Calu3 (cell line): ENCODE data around the gene IRAK1BP1. TPM values are rescaled to one million over a fixed set of nuclear protein-coding genes. Genes with fewer than 3 reads are reported as not detected.

Source experiments
- Bru-seq: library from RNA; stranded (reverse); fragments of 400-500 nt; gene quantifications from one replicate; lab custom pipeline; 2021; lab: Mats Ljungman, UMichigan
- BruChase-seq, 2 experiments: library from RNA; stranded (reverse); fragments of 400-500 nt; gene quantifications; one replicate each; lab custom pipeline; 2021; lab: Mats Ljungman, UMichigan
- BruUV-seq: library from RNA; stranded (reverse); fragments of 400-500 nt; replicated peaks from 2 replicates; lab custom pipeline; 2021; lab: Mats Ljungman, UMichigan
- CTCF ChIA-PET: fragments of 300-600 bp; sonication (Branson Sonifier 250); formaldehyde crosslinking; loops from one replicate; lab custom pipeline; 2022; ENCODE audit warnings: antibody characterized with exemption; lab: Charles Lee
- DNase-seq: peaks from one replicate; pipeline ENCODE4 v3.0.0; 2022
- H3K27ac Mint-ChIP-seq: one replicate; pipeline ENCODE4 v1.8.0; 2022; ENCODE audit warnings: mixed read lengths; ENCODE audit not compliant: unreplicated experiment
- H3K27me3 Mint-ChIP-seq: one replicate; pipeline ENCODE4 v1.8.0; 2022; ENCODE audit warnings: mixed read lengths; ENCODE audit not compliant: unreplicated experiment
- H3K36me3 Mint-ChIP-seq: one replicate; pipeline ENCODE4 v1.8.0; 2022; ENCODE audit warnings: mild to moderate bottlenecking, moderate library complexity, mixed read lengths; ENCODE audit not compliant: insufficient read depth, unreplicated experiment
- H3K4me1 Mint-ChIP-seq: one replicate; pipeline ENCODE4 v1.8.0; 2022; ENCODE audit warnings: mild to moderate bottlenecking, low read depth, mixed read lengths; ENCODE audit not compliant: unreplicated experiment
- H3K4me3 Mint-ChIP-seq: one replicate; pipeline ENCODE4 v1.8.0; 2022; ENCODE audit warnings: mild to moderate bottlenecking, low read depth, moderate library complexity, mixed read lengths; ENCODE audit not compliant: unreplicated experiment
- H3K9me3 Mint-ChIP-seq: one replicate; pipeline ENCODE4 v1.8.0; 2022; ENCODE audit warnings: low read depth, mixed read lengths; ENCODE audit not compliant: unreplicated experiment
- intact Hi-C: fragments of 100-400 bp; cut with micrococcal nuclease; formaldehyde crosslinking; loops from one replicate; pipeline ENCODE4 v1.10.0; 2022; ENCODE audit not compliant: unreplicated experiment
- long read RNA-seq: library from polyadenylated mRNA; stranded (forward); transcript quantifications from one replicate; pipeline ENCODE4 v2.0.0, GENCODE V29; 2022
- total RNA-seq: library from RNA; stranded (reverse); gene quantifications from 2 replicates; pipeline ENCODE4 v1.2.3, GENCODE V29; 2022
- TF ChIP-seq, protein P1 (sequence below): fragments of 200-600 bp; IDR thresholded peaks from one replicate; pipeline ENCODE4 v1.8.0; 2022; ENCODE audit warnings: antibody characterized with exemption; ENCODE audit not compliant: unreplicated experiment

The IRAK1BP1 gene, protein sequence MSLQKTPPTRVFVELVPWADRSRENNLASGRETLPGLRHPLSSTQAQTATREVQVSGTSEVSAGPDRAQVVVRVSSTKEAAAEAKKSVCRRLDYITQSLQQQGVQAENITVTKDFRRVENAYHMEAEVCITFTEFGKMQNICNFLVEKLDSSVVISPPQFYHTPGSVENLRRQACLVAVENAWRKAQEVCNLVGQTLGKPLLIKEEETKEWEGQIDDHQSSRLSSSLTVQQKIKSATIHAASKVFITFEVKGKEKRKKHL
- total RNA-seq (4.2 and 4.5 TPM in 2 replicates), Bru-seq, nascent RNA (percentile 52 among the genes with signal in this experiment), BruChase-seq, experiment 1, labeled RNA remaining after a 6-hour chase (percentile 46 among the genes with signal in this experiment), BruChase-seq, experiment 2, labeled RNA remaining after a 2-hour chase (percentile 52 among the genes with signal in this experiment)
- long read RNA-seq, full-length matches to known transcripts: 7 of 31 reads
- long read RNA-seq, partial matches to known transcripts: 1 of 31 reads
- long read RNA-seq, other reads (novel, unspliced or antisense): 23 of 31 reads

DNA sequence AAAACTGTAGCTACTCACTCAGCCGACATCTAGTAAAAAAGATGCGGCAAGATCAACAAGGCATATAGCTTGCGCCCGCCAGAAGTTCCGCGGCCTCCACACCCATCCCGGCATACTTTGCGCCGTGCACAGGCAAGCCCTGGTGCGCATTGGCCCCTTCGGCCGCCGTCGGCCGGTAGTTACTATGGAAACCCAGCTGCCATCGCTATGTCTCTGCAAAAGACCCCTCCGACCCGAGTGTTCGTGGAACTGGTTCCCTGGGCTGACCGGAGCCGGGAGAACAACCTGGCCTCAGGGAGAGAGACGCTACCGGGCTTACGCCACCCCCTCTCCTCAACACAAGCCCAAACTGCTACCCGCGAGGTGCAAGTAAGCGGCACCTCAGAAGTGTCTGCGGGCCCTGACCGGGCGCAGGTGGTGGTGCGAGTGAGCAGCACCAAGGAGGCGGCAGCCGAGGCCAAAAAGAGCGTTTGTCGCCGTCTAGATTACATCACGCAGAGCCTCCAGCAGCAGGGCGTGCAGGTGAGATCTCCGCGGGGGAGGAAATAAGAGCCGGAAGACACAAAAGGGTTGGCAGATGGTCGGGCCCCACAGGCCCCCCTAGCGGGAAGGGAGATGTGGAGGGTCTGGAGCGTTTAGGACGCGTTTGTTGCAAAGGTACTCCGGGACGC, at the start of gene IRAK1BP1:
Gene IRAK1BP1 (plus strand): TSS at position 182 of the 671 bp plus-strand sequence. CDS start 26 bp downstream, at position 208.
- Mint-ChIP-seq H3K27ac (peak within 1 kb of the TSS; percentile 92), H3K4me1 (no peaks in the 10 kb centered on the region), H3K9me3 (no peaks in the 10 kb centered on the region), H3K27me3 (no peaks in the 10 kb centered on the region), H3K4me3 (peak within 1 kb of the TSS; percentile 97), H3K36me3 (peaks cover 17% of the 10 kb centered on the region)
- intact Hi-C loops: no loop called here
- CTCF ChIA-PET: no interaction called here
- no TSS peak for BruUV-seq
- DNase-seq: peak; percentile 83
- TF ChIP-seq, protein P1, sequence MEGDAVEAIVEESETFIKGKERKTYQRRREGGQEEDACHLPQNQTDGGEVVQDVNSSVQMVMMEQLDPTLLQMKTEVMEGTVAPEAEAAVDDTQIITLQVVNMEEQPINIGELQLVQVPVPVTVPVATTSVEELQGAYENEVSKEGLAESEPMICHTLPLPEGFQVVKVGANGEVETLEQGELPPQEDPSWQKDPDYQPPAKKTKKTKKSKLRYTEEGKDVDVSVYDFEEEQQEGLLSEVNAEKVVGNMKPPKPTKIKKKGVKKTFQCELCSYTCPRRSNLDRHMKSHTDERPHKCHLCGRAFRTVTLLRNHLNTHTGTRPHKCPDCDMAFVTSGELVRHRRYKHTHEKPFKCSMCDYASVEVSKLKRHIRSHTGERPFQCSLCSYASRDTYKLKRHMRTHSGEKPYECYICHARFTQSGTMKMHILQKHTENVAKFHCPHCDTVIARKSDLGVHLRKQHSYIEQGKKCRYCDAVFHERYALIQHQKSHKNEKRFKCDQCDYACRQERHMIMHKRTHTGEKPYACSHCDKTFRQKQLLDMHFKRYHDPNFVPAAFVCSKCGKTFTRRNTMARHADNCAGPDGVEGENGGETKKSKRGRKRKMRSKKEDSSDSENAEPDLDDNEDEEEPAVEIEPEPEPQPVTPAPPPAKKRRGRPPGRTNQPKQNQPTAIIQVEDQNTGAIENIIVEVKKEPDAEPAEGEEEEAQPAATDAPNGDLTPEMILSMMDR: no peak

DNA sequence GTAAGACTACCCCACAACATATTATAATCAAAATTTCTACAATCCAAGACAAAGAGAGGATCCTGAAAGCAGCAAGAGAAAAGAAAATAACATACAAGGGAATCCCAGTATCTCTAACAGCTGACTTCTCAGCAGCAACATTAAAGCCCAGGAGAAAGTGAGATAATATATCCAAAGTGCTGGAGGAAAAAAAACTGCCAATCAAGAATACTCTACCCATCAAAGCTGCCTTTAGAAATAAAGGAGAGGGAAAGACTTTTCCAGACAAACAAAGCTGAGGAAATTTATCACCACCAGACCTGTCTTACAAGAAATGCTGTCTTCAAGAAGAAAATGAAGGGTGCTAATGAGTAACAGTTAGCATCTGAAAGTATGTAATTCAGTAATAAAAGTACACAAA, 43.3 kb upstream of the IRAK1BP1 start:
- BruUV-seq: no TSS peak
- intact Hi-C loops: no loop called here
- DNase-seq: no peak
- Mint-ChIP-seq H3K4me3 (no peak overlapping the region), H3K36me3 (no peaks in the 10 kb centered on the region), H3K4me1 (no peaks in the 10 kb centered on the region), H3K9me3 (peaks cover 2% of the 10 kb centered on the region), H3K27me3 (no peaks in the 10 kb centered on the region), H3K27ac (no peak overlapping the region)
- TF ChIP-seq, protein P1: no peak
- CTCF ChIA-PET: no interaction called here

DNA sequence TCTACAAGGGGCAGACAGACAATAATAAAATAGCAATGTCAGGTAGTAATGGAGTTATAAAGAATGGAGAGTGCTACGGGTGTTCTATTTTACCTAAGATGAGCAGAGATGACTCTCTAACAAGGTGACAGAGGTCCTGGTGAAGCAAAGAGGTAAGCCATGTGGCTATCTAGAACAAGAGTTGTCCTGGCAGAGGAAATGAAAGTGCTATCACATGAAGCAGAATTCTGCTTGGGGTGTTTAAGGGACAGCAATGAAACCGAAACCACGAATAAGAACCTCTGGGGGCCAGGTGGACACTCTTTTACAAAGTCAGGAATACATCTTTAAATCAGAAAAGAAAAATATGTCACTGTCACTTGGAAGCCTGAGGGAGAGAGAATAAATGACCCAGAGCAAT, 37.9 kb upstream of the IRAK1BP1 start:
- DNase-seq: no peak
- no peaks in the 10 kb centered on the region for H3K4me1 Mint-ChIP-seq
- CTCF ChIA-PET: no interaction called here
- no peaks in the 10 kb centered on the region for H3K9me3 Mint-ChIP-seq
- H3K36me3 Mint-ChIP-seq: no peaks in the 10 kb centered on the region
- BruUV-seq: no TSS peak
- H3K27me3 Mint-ChIP-seq: no peaks in the 10 kb centered on the region
- no peak overlapping the region for H3K27ac Mint-ChIP-seq
- intact Hi-C loops: no loop called here
- TF ChIP-seq, protein P1: no peak
- H3K4me3 Mint-ChIP-seq: no peak overlapping the region

DNA sequence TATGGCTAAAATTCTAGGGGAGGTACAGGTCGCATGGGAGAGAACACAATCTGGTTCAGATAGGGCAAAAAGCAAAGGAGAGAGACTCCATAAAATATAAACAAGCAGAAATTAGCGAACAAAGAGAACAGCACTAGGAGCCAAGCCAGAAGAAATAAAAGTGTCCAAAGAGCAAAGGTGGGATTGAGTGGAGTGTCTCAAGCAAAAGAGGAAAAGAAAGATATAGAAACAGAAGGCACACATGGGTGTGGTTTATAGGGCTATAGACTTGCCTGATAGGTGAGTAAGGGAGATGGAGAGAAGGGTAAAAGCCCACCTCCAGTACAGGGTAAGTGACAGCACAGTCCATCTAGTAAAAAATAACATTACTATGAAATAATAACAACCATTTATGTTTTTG, 36.5 kb upstream of the IRAK1BP1 start:
- DNase-seq: no peak
- H3K27ac Mint-ChIP-seq: no peak overlapping the region
- no peak overlapping the region for H3K4me3 Mint-ChIP-seq
- no peaks in the 10 kb centered on the region for H3K36me3 Mint-ChIP-seq
- H3K4me1 Mint-ChIP-seq: no peaks in the 10 kb centered on the region
- CTCF ChIA-PET: no interaction called here
- BruUV-seq: no TSS peak
- TF ChIP-seq, protein P1: no peak
- no peaks in the 10 kb centered on the region for H3K9me3 Mint-ChIP-seq
- H3K27me3 Mint-ChIP-seq: no peaks in the 10 kb centered on the region
- intact Hi-C loops: loop anchor here (10.0 kb wide), 1 partner anchor 1366 kb away; the partner anchor contains the start of gene HTR1B
